Stimulated activated CD8-positive, alpha-beta memory T cell treated with anti-CD3 and anti-CD28 coated beads, Interleukin-7, amount 100 ng/mL, for 24 hours (primary cell): ENCODE data around the gene PRKCE.
"Not testable (repeated sequence)": the region's sequence is repeated elsewhere in the genome, so short reads cannot be mapped to it uniquely, and the experiment has no call there.

ENCODE experiments used
- DNase-seq: peaks from one replicate; pipeline ENCODE4 v3.0.0-alpha.2; 2020; ENCODE audit warnings: low read depth

PRKCE gene

GRCh38 chr2:45839508-45840251 lies 188.2 kb downstream of the PRKCE start:
- no peak for DNase-seq

GRCh38 chr2:45840481-45840880 lies 189.0 kb downstream of the PRKCE start:
- DNase-seq = no peak

GRCh38 chr2:45841752-45842407 lies 190.4 kb downstream of the PRKCE start:
- DNase-seq = no peak

- DNase-seq = no peak
Measured at GRCh38 chr2:45843136-45843535, 191.7 kb downstream of the PRKCE start.

GRCh38 chr2:45844796-45845457 lies 193.5 kb downstream of the PRKCE start:
- no peak for DNase-seq

- DNase-seq = no peak
Measured at GRCh38 chr2:45845566-45845965, 194.1 kb downstream of the PRKCE start.

- no peak for DNase-seq
Measured at GRCh38 chr2:45849491-45850283, 198.2 kb downstream of the PRKCE start.

GRCh38 chr2:45850558-45850957 lies 199.1 kb downstream of the PRKCE start:
- DNase-seq = no peak

GRCh38 chr2:45851111-45851510 lies 199.6 kb downstream of the PRKCE start:
- no peak for DNase-seq

GRCh38 chr2:45851576-45852304 lies 200.3 kb downstream of the PRKCE start:
- no peak for DNase-seq

GRCh38 chr2:45852450-45853150 lies 201.1 kb downstream of the PRKCE start:
- DNase-seq = no peak

- DNase-seq = no peak
Measured at GRCh38 chr2:45855374-45855773, 203.9 kb downstream of the PRKCE start.

- DNase-seq = no peak
Measured at GRCh38 chr2:45856391-45857274, 205.2 kb downstream of the PRKCE start.

- no peak for DNase-seq
Measured at GRCh38 chr2:45857275-45857609, 205.8 kb downstream of the PRKCE start.

- no peak for DNase-seq
Measured at GRCh38 chr2:45857867-45858520, 206.5 kb downstream of the PRKCE start.

- not testable (repeated sequence) for DNase-seq
Measured at GRCh38 chr2:45858872-45859271, 207.4 kb downstream of the PRKCE start.

- no peak for DNase-seq
Measured at GRCh38 chr2:45859682-45860081, 208.2 kb downstream of the PRKCE start.

GRCh38 chr2:45860136-45861121 lies 209.0 kb downstream of the PRKCE start:
- DNase-seq = no peak
